GM18519 (cell line): ENCODE data around the gene ZNF217.
"Not testable (repeated sequence)": the region's sequence is repeated elsewhere in the genome, so short reads cannot be mapped to it uniquely, and the experiment has no call there.

Experiments
- ATAC-seq: cut with Tn5 transposase; IDR thresholded peaks from one replicate; pipeline ENCODE4 v1.9.1; 2021; ENCODE audit warnings: mild to moderate bottlenecking, moderate library complexity; ENCODE audit not compliant: unreplicated experiment, low FRiP score

Gene ZNF217

GRCh38 chr20:53622247-53623133 is 28.9 kb upstream of the ZNF217 start:
- no peak for ATAC-seq

DNA sequence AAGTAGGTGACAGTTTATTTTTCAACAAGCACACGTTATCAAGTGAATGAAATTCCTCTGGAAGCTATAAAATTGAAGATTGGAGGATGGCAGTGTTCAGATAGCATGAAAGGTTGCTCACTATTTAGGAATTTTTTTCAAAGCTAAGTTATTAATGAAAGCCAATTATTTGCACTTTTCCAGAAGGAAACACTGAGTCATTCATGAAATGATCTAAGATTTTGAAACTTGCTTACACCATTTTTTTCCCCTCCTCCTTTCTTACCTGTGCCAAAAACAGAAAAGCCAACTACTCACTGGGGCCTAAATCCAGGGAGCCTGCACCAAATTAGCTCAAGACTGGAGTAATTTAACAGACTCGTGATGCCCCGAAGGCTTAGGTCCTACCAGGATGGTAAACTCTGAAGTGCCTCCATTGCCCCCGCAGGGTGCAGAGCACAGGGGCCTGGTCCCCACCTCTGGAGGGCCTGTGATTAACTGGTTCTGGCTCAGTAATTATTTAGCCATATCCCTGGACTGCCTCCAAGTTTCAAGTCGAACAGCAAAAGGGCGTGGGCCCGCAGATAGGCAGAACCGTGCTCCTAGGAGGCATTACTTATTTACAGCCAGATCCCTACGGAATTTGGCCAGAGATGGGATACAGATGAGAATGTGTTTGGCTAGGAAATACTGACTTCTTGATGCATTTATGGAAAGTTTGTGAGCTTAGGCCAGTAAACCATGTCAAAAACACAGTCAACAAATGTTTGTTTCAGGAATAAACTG is 28.0 kb upstream of the ZNF217 start:
- no peak for ATAC-seq

DNA sequence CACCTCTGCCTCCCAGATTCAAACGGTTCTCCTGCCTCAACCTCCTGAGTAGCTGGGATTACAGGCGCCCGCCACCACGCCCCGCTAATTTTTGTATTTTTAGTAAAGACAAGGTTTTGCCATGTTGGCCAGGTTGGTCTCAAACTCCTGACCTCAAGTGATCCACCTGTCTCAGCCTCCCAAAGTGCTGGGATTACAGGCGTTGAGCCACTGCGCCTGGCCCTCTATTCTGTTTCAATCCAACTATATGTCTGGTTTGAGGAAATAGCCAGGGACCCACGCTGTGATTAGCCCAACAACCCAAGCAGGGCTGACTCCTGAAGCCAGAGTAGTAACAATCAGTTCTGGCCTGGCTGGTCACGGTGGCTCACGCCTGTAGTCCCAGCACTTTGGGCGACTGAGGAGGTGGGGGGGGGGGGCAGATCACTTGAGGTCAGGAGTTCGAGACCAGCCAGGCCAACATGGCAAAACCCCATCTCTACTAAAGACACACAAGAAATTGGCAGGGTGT is 24.9 kb upstream of the ZNF217 start:
- not testable (repeated sequence) for ATAC-seq

DNA sequence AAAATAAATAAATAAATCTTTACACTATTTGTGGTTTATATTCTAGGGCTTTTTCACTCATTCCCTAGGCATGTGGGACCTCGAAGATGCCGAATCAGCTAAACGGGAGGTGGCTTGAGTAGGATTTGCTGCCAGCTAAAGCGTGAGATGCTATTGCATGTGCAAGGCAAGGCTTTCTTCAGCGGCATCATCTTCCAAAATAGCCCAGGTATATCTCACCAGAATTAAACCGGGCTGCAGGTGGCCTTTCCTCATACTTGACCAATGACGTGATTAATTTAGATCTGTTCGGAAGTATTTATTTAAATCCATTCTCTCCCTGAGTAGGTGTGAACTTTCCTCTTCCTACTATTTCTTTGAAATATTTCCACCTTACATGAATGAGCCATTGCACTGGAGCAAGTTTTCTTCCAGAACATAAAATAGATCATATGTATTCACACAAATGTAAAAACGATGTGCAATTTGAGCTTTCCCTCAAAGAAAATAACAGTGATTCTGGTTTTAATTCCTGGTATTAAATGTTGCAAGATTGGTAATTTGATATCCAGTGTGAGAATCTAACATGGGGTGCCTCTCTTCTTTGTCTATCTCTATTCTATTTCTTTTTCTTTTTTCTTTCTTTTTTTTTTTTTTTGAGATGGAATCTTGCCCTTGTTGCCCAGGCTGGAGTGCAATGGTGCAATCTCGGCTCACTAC is 24.3 kb upstream of the ZNF217 start:
- no peak for ATAC-seq

- not testable (repeated sequence) for ATAC-seq
Observed at GRCh38 chr20:53616489-53616888, 22.9 kb upstream of the ZNF217 start.

- ATAC-seq = no peak
Observed at GRCh38 chr20:53613748-53614147, 20.1 kb upstream of the ZNF217 start.

DNA sequence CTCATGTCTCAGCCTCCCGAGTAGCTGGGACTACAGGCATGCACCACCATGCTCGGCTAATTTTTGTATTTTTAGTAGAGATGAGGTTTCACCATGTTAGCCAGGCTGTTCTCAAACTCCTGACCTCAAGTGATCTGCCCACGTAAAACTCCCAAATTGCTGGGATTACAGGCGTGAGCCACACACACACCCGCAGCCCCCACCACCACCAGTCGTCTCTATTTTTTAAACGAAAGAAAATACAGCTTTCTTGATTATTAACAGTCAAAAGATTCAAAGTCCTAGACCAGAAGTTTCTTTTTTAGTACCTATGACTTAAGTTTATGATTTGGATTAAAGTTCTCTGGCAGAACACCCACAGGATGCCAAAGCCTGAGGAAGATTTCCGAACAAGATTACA is 18.6 kb upstream of the ZNF217 start:
- ATAC-seq = not testable (repeated sequence)

DNA sequence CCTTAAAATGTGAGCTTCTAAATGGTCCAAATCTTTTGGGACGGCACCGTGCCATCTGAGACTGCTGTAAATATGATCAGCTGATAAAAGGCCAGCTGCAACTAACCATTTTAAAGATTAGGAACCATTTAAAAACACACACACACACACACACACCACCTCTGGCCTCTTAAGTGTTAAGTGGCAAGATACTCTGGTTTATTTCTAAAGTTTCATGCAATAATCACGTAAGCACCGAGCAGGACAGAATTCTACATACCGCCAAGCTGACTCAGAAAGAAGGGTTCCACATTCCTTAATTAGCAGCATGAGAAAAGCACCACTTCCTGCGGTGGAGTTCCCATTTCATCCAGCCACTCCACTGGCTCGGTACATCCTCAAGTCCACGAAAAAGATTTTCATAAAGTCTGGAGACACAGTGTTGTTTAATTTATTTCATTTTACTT is 17.8 kb upstream of the ZNF217 start:
- peak; percentile 45 for ATAC-seq

DNA sequence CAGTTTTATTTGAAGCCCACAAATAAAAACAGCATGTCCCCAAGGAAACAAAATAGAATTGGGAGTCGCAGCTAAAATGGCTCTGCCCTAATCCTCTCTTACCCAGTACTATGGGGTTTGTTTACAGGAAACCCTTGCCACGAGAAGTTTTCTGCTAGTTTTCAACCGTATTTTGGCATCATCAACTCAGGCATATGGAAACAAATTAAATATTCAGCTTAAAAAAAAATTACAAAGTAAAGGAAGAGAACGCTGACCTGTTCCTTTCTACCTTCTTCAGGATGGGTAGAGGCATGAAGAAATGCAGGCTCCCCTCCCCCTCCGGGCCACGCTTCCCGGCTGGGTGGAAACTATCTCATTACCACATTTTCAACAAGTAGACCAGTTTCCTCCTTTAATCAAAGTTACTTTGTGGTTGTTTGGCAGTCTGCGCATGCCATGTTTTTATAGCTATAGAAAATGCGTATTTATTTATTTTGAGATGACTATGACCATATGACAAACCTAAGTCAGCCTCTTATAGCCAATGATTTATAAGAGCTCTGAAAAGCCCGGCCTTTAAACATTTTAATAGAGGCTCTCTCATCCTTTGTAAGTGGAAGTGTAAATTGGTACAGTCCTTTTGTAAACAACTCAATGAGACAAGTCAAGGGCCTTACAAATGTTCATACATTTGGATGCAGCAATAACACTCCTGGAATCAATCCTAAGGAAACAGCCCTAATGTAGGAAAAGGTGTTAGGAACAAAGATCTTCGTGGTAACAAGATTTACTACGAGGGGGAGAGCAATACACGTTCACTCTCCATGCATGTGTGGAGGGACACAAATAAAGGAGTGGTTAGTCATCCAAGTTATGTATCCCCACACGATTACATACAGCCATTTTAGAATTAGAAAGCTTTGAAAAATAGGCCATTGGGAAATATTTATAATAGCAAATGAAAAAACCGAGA is 16.1 kb upstream of the ZNF217 start:
- ATAC-seq = no peak

GRCh38 chr20:53608456-53609452 is 15.1 kb upstream of the ZNF217 start:
- ATAC-seq = no peak

GRCh38 chr20:53608071-53608455 is 14.4 kb upstream of the ZNF217 start:
- ATAC-seq = no peak

DNA sequence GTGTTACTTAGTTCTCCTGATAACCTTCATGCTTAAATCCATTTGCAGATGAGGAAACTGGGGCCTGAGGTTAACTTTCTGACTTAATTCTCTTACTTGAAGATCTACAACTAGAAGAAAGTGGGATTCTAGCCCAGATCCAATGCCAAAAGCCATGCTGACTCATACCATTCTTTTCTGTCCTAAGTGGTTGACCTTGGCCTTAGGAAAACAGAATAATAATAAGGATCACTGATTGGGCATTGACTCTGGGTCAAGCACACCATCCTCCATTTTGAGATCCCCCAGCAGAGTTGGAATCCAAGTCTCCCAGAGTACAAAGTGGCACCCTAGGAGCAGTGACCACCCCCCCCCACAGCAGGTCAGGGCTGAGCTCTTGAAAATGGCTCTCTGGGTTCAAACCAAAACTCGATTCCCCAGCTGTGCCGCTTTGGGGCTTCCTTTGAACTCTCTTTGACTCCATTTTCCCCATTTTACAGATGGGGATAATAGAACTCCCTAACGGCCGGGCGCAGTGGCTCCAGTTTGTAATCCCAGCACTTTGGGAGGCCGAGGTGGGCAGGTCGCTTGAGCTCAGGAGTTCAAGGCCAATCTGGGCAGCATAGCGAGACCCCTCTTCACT is 12.8 kb upstream of the ZNF217 start:
- no peak for ATAC-seq

DNA sequence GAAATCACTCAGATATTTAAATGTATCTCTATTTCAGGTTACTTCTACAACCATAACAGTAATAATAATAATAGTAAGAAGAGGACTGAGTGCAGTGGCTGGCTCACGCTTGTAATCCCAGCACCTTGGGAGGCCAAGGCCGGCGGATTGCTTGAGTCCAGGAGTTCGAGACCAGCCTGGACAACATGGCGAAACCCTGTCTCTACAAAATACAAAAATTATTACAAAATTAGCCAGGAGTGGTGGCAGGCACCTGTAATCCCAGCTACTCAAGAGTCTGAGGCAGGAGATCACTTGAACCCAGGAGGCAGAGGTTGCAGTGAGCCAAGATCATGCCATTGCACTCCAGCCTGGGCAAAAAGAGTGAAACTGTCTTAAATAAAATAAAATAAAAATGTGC is 11.8 kb upstream of the ZNF217 start:
- ATAC-seq = not testable (repeated sequence)

GRCh38 chr20:53604846-53605245 is 11.2 kb upstream of the ZNF217 start:
- ATAC-seq = not testable (repeated sequence)

GRCh38 chr20:53602661-53603060 is 9.0 kb upstream of the ZNF217 start:
- no peak for ATAC-seq

- ATAC-seq = no peak
Observed at GRCh38 chr20:53599910-53600632, 6.4 kb upstream of the ZNF217 start.

DNA sequence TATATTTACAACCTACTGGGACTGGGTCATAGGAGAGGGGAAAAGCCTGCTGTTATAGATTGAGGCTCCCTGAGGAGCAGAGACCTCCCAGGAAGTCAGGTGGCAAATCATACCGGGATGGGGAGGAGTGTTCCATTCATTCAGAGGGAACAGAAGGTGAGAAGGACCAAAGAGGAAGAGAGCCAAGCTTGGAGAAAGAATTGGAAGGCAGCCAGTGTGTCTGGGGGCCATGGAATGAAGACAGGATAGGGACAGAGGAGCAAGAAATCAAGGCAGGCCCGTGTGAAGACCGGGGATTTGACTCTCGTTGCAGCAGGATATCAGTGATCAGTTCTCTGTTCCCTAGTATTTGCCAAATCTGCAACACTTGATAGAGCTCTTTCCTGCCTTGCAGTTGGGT is 5.7 kb upstream of the ZNF217 start:
- ATAC-seq = no peak

GRCh38 chr20:53599044-53599362 is 5.4 kb upstream of the ZNF217 start:
- no peak for ATAC-seq
